OCI-M1 (cell line): ENCODE measurements around the gene HOXA7.

ENCODE experiments used
- DNase-seq: peaks from one replicate; lab custom pipeline; 2025; lab: John Stamatoyannopoulos, UW

HOXA7 gene

GRCh38 chr7:27182285-27182841 lies 25.9 kb upstream of the HOXA7 start:
- no peak for DNase-seq

- no peak for DNase-seq
Measured at GRCh38 chr7:27181795-27182275, 25.4 kb upstream of the HOXA7 start.

GRCh38 chr7:27180431-27181420 lies 24.3 kb upstream of the HOXA7 start:
- no peak for DNase-seq

- peak; percentile 52 for DNase-seq
Measured at GRCh38 chr7:27179503-27180430, 23.3 kb upstream of the HOXA7 start.

GRCh38 chr7:27179030-27179429 lies 22.6 kb upstream of the HOXA7 start:
- no peak for DNase-seq

- no peak for DNase-seq
Measured at GRCh38 chr7:27178366-27178765, 21.9 kb upstream of the HOXA7 start.

GRCh38 chr7:27177795-27178320 lies 21.4 kb upstream of the HOXA7 start:
- DNase-seq = no peak

GRCh38 chr7:27176962-27177794 lies 20.7 kb upstream of the HOXA7 start:
- DNase-seq = no peak

- DNase-seq = no peak
Measured at GRCh38 chr7:27176524-27176845, 20.0 kb upstream of the HOXA7 start.

GRCh38 chr7:27175626-27176523 lies 19.4 kb upstream of the HOXA7 start:
- no peak for DNase-seq

GRCh38 chr7:27174874-27175625 lies 18.6 kb upstream of the HOXA7 start:
- no peak for DNase-seq

- no peak for DNase-seq
Measured at GRCh38 chr7:27173956-27174873, 17.7 kb upstream of the HOXA7 start, which contains the start of gene HOXA10. Gene HOXA10 (minus strand): TSS chr7:27174320. CDS start chr7:27174306, 14 bp downstream.

- DNase-seq = no peak
Measured at GRCh38 chr7:27173511-27173955, 17.1 kb upstream of the HOXA7 start.

- no peak for DNase-seq
Measured at GRCh38 chr7:27172823-27173510, 16.5 kb upstream of the HOXA7 start.

GRCh38 chr7:27172315-27172774 lies 15.9 kb upstream of the HOXA7 start:
- no peak for DNase-seq

GRCh38 chr7:27171637-27172314 lies 15.3 kb upstream of the HOXA7 start:
- DNase-seq = no peak

- no peak for DNase-seq
Measured at GRCh38 chr7:27171325-27171636, 14.8 kb upstream of the HOXA7 start.
